ENCODE measurements around the gene ERVW-1.

DNA sequence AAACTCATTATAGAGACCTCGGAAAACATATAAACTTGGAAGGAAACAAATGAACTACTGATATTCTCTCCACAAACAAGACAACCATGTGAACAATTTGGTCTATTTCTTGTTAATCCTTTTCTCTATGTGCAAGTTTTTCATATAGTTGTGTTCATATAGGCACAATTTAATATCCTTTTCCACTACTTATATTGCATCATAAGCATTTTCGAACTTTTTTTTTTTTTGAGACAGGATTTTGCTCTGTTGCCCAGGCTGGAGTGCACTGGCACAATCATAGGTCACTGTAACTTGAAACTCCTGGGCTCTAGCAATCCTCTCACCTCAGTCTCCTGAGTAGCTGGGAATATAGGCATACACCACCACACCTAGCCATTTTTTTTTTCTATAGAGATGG lies 45.4 kb upstream of the ERVW-1 start:
- TF ChIP-seq SUZ12 (IDR thresholded peaks at IDR 0.05; ENCODE audit: extremely low read depth, insufficient read depth, insufficient read length) (no peak), ZNF274 (IDR thresholded peaks at IDR 0.05; ENCODE audit: low read depth, low read length) (no peak), YY1 (IDR thresholded peaks at IDR 0.05; ENCODE audit: insufficient read depth, insufficient read length) (no peak)
